ENCODE data around the gene IL17B. TPM values are rescaled to one million over a fixed set of nuclear protein-coding genes. Genes with fewer than 3 reads are reported as not detected.
"Not testable (repeated sequence)": the region's sequence is repeated elsewhere in the genome, so short reads cannot be mapped to it uniquely, and the experiment has no call there.

Gene IL17B
- total and polyA plus RNA-seq, 2 donors (not counting 3 experiments of a cell fraction or from before 2014, with no cell fraction given), result not detected

DNA sequence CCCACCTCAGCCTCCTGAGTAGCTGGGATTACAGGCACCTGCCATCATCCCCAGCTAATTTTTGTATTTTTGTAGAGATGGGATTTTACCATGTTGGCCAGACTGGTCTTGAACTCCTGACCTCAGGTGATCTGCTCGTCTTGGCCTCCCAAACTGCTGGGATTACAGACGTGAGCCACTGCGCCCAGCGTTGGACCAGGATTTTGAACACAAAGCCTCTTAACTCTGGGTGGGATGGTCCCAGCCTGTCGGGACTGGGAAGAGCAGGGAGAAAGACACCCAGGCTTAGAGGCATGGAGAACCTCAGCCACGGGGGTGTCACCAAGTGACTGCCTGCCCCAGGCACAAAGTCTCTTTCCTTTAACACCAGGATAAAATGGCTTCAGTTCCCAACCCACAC, 12.0 kb upstream of the IL17B start:
- FAIRE-seq; H3K27ac ChIP-seq (ENCODE audit: insufficient read depth, low read depth, low read length); H3K9me1 ChIP-seq (replicated peaks; ENCODE audit: control insufficient read depth, extremely low read depth, insufficient read depth, low read length); H3K4me1 ChIP-seq (ENCODE audit: control insufficient read depth, extremely low read depth, insufficient read depth, low read length); intact Hi-C loops (cut with micrococcal nuclease); H2AFZ ChIP-seq (ENCODE audit: low read depth, low read length); H4K20me1 ChIP-seq (replicated peaks; ENCODE audit: control insufficient read depth, extremely low read depth, insufficient read depth, low read length); H3K36me3 ChIP-seq (ENCODE audit: control insufficient read depth in 2 of 2, extremely low read depth in 1 of 2, insufficient read depth in 2 of 2, low read length in 2 of 2); H3K27me3 ChIP-seq (ENCODE audit: control insufficient read depth in 2 of 2, insufficient read depth in 2 of 2, low read length in 2 of 2); H3K79me2 ChIP-seq (ENCODE audit: control insufficient read depth, insufficient read depth, low read length); H3K9ac ChIP-seq (replicated peaks; ENCODE audit: extremely low read depth, insufficient read depth, low read length); H3K4me2 ChIP-seq (ENCODE audit: insufficient read depth, low read length); H3K9me3 ChIP-seq (replicated peaks; ENCODE audit: control insufficient read depth, insufficient read depth, low read length); POLR2A ChIA-PET; BruUV-seq (replicated peaks); DNase-seq (ENCODE audit: low read depth, low spot score); dilution Hi-C loops (cut with MboI; ENCODE audit: extremely low pct_ligation_motif_present, low sequenced_read_pairs); H3K4me3 ChIP-seq (replicated peaks in 1 of 3; ENCODE audit: insufficient read depth in 1 of 3, low read depth in 1 of 3, low read length in 3 of 3): not testable (repeated sequence)
- CTCF ChIA-PET, result interaction anchor here (0.9 kb wide), 1 partner anchor 16 kb away, joined by 3 read pairs; no protein-coding TSS in a partner anchor

DNA sequence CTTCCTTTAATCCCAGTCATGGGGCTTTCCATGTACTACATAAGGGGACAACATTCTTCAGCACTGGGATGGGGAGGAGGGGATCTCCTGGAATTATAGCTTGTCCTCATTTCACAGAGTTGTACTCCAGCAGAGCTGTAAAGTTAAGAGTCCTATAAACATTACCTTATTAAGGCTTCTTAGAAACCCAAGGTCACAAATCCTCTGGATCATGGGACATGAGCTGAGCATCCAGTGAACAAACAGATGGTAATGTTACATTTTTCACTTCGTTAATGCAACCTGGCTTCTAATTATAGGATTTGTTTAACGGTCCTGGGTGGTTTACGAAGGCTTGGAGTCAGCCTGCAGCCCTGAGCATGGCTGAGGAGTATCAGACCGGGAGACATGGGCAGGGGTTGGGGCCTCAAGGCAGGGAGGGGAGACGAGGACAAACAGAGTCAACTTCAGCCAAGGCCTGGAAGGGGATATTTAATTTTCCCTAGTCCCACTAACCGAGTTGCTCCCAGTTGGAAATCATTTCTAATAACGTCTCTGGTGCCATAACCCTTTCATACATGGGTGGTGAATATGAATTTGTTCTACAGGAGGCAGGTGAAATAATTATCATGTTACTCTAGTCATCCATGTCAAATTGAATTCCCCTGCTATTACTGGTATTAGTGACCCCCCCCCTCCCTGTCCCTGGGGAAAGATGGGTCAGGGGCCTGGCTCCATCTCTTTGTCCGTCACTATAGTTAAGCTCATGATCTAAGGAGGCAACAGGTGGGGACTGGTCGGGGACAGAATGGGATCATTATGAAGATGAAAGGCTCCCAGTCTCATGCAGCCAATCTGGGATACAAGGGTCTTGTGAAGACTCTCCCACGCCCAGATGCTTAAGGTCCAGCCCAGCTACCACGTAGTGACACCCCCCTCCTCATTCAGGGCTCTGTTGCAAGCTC, 10.7 kb upstream of the IL17B start:
- BruUV-seq (replicated peaks), result no TSS peak
- H4K20me1 ChIP-seq (replicated peaks; ENCODE audit: control insufficient read depth, extremely low read depth, insufficient read depth, low read length), result no peaks in the 10 kb centered on the region

More for the DNA sequence above, 10.7 kb upstream of the IL17B start:
- H3K27me3 ChIP-seq (ENCODE audit: control insufficient read depth in 2 of 2, insufficient read depth in 2 of 2, low read length in 2 of 2), result no peaks in the 10 kb centered on the region
- TF ChIP-seq POLR2AphosphoS5 (IDR thresholded peaks at IDR 0.05; ENCODE audit: insufficient read depth, low read depth, low read length) (no peak), GATA2 (IDR thresholded peaks at IDR 0.05; ENCODE audit: insufficient read depth, insufficient read length, low read depth, low read length) (no peak), POLR2A (IDR thresholded peaks at IDR 0.05; ENCODE audit: low read depth, low read length) (no peak), JUN (IDR thresholded peaks at IDR 0.05; ENCODE audit: borderline replicate concordance, insufficient read depth, insufficient read length, low read depth) (no peak), EZH2 (IDR thresholded peaks at IDR 0.05; ENCODE audit: borderline replicate concordance, low read depth, low read length, severe bottlenecking) (no peak), FOS (IDR thresholded peaks at IDR 0.05; ENCODE audit: borderline replicate concordance, insufficient read depth, low read length) (no peak), MYC (IDR thresholded peaks at IDR 0.05; ENCODE audit: low read depth, low read length) (no peak)
- TF ChIP-seq, protein P1, sequence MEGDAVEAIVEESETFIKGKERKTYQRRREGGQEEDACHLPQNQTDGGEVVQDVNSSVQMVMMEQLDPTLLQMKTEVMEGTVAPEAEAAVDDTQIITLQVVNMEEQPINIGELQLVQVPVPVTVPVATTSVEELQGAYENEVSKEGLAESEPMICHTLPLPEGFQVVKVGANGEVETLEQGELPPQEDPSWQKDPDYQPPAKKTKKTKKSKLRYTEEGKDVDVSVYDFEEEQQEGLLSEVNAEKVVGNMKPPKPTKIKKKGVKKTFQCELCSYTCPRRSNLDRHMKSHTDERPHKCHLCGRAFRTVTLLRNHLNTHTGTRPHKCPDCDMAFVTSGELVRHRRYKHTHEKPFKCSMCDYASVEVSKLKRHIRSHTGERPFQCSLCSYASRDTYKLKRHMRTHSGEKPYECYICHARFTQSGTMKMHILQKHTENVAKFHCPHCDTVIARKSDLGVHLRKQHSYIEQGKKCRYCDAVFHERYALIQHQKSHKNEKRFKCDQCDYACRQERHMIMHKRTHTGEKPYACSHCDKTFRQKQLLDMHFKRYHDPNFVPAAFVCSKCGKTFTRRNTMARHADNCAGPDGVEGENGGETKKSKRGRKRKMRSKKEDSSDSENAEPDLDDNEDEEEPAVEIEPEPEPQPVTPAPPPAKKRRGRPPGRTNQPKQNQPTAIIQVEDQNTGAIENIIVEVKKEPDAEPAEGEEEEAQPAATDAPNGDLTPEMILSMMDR (IDR thresholded peaks at IDR 0.05; ENCODE audit: extremely low read depth in 1 of 2, insufficient read depth in 1 of 2, low read depth in 1 of 2, low read length in 2 of 2), result no peak
- TF ChIP-seq, protein P2, sequence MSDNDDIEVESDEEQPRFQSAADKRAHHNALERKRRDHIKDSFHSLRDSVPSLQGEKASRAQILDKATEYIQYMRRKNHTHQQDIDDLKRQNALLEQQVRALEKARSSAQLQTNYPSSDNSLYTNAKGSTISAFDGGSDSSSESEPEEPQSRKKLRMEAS (IDR thresholded peaks at IDR 0.05; ENCODE audit: insufficient read depth, insufficient read length), result no peak
- H3K36me3 ChIP-seq (ENCODE audit: control insufficient read depth in 2 of 2, extremely low read depth in 1 of 2, insufficient read depth in 2 of 2, low read length in 2 of 2), result no peaks in the 10 kb centered on the region
- H3K79me2 ChIP-seq (ENCODE audit: control insufficient read depth, insufficient read depth, low read length), result no peaks in the 10 kb centered on the region
- no peak overlapping the region for H3K4me3 ChIP-seq (replicated peaks in 1 of 3; ENCODE audit: insufficient read depth in 1 of 3, low read depth in 1 of 3, low read length in 3 of 3)
- H3K9me1 ChIP-seq (replicated peaks; ENCODE audit: control insufficient read depth, extremely low read depth, insufficient read depth, low read length), result no peaks in the 10 kb centered on the region
- CTCF ChIA-PET, result interaction anchor here (1.0 to 1.8 kb wide), 4 partner anchors 11 to 228 kb away, joined by 3 to 6 read pairs (median 4); no protein-coding TSS in a partner anchor
- no peak for DNase-seq (ENCODE audit: low read depth, low spot score)
- H3K4me1 ChIP-seq (ENCODE audit: control insufficient read depth, extremely low read depth, insufficient read depth, low read length), result no peaks in the 10 kb centered on the region
- no peak overlapping the region for H3K4me2 ChIP-seq (ENCODE audit: insufficient read depth, low read length)
- no peak overlapping the region for H2AFZ ChIP-seq (ENCODE audit: low read depth, low read length)
- dilution Hi-C loops (cut with MboI; ENCODE audit: extremely low pct_ligation_motif_present, low sequenced_read_pairs) (no loop called here), intact Hi-C loops (cut with micrococcal nuclease) (no loop called here)
- H3K9ac ChIP-seq (replicated peaks; ENCODE audit: extremely low read depth, insufficient read depth, low read length), result no peak overlapping the region
- no peak for FAIRE-seq
- POLR2A ChIA-PET, result no interaction called here
- H3K9me3 ChIP-seq (replicated peaks; ENCODE audit: control insufficient read depth, insufficient read depth, low read length), result no peaks in the 10 kb centered on the region
- no peak overlapping the region for H3K27ac ChIP-seq (ENCODE audit: insufficient read depth, low read depth, low read length)

Measured in endothelial cell of umbilical vein (primary cell).